Erythroblast (primary cell): ENCODE data around the gene LRRC49.

ENCODE experiments used
- GATA1 ChIP-seq: IDR thresholded peaks from 2 replicates; pipeline ENCODE4 v1.6.1; 2011; ENCODE audit warnings: low read depth, mild to moderate bottlenecking, control low read depth, low read length, moderate library complexity
- POLR2A ChIP-seq: IDR thresholded peaks from 2 replicates; pipeline ENCODE4 v1.6.1; 2011; ENCODE audit warnings: mild to moderate bottlenecking, low read length

DNA sequence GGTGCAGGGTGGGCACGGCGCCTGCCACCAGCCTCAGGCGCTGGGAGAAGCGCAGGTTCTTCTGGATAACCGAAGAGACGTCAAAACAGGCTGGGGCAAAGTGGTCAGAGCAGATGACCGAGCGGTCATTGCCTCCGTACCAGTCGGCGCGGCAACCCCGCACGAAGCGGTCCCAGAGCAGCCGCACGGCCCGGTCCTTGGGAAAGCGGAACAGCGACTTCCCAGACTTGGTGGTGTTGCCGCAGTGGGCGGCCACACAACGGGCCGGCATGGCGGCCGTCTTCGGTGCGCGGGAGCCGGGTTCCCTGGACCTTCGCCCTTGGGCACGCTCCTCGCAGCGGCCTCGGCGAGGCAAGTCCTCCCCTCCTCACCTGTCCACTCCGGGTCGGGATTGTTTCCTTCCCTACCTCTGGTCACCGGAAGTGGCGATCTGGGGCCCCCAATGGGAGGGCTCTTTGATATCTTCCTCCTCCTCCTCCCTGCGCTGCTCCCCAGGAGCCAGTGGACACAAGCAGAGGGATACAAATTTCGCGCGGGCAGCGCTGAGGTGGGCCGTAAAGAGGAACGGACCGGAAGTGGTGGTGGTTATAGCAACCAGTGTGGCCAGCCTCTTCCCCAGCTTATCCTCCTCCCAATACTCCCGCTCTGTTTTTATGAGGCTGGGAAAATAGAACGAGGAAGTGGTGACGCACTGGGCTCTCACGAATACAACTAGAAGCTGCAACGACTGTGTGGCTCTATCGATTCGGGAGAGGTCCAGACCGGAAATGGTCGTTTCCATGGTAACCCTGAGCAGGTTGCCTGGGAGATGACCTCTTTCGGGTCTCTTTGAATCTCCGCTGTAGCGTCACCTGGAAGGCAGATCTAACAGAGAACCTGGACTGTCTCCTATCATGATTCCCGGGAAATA is at the start of gene LRRC49, which contains the start of gene THAP10:
- peak; percentile 6 for TF ChIP-seq POLR2A
- TF ChIP-seq GATA1, result no peak
